NCI-H774 (cell line): ENCODE measurements around the gene ANKRD7.
"Not testable (repeated sequence)": the region's sequence is repeated elsewhere in the genome, so short reads cannot be mapped to it uniquely, and the experiment has no call there.

Experiments
- DNase-seq: peaks from one replicate; lab custom pipeline; 2025; lab: John Stamatoyannopoulos, UW

Gene ANKRD7

GRCh38 chr7:118239014-118239413, 14.5 kb downstream of the ANKRD7 start:
- no peak for DNase-seq

DNA sequence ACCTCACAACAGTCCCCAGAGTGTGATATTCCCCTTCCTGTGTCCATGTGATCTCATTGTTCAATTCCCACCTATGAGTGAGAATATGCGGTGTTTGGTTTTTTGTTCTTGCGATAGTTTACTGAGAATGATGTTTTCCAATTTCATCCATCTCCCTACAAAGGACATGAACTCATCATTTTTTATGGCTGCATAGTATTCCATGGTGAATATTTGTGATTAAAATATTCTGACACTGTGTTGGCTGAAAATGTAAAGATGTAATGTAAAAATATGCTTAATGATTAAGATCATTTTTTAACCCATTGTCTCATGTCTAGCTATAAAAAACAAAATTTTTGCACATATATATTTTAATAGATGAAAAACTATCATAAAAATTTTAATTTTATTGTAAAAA, 15.8 kb downstream of the ANKRD7 start:
- not testable (repeated sequence) for DNase-seq

GRCh38 chr7:118243695-118244094, 19.2 kb downstream of the ANKRD7 start:
- no peak for DNase-seq

- no peak for DNase-seq
Measured at GRCh38 chr7:118245267-118246040, 20.9 kb downstream of the ANKRD7 start.

- DNase-seq: no peak
Measured at GRCh38 chr7:118250860-118251494, 26.5 kb downstream of the ANKRD7 start.

DNA sequence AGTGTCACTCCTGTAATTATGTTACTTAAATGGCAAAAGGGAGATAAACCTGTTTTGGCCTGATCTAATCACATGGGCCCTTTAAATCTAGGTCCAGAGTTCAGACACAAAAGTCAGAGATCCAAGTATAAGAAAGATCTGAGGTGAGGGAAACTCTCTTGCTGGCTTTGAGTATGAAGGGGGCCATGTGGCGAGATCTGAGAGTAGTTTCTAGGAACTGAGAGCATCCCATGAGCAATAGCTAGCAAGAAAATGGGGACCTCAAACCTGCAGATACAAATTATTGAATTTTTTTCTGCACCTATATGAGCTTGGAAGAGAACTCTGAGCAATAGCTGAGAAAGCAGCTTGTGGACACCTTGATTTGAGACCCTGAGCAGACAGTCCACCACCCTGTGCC, 27.6 kb downstream of the ANKRD7 start:
- no peak for DNase-seq

- no peak for DNase-seq
Measured at GRCh38 chr7:118259115-118259514, 34.6 kb downstream of the ANKRD7 start.

DNA sequence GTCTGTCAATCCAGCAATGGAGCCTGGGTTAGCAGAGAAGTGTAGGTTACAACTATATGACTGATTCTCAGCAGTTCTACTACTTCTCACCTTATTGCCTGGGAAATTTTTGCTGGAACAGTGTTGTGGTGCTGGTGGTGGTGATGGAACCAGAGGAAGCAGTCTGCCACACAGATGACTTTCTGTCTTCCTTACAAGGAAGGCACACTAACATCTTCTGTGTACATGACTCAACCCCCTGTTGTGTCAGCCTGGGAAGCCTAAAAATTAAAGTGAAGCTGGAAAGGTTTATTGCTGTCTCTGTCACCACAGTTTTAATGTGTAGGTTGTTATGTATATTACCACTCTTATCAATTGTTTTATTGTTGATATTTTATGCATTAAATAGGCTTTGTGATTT, 40.3 kb downstream of the ANKRD7 start:
- DNase-seq: no peak

DNA sequence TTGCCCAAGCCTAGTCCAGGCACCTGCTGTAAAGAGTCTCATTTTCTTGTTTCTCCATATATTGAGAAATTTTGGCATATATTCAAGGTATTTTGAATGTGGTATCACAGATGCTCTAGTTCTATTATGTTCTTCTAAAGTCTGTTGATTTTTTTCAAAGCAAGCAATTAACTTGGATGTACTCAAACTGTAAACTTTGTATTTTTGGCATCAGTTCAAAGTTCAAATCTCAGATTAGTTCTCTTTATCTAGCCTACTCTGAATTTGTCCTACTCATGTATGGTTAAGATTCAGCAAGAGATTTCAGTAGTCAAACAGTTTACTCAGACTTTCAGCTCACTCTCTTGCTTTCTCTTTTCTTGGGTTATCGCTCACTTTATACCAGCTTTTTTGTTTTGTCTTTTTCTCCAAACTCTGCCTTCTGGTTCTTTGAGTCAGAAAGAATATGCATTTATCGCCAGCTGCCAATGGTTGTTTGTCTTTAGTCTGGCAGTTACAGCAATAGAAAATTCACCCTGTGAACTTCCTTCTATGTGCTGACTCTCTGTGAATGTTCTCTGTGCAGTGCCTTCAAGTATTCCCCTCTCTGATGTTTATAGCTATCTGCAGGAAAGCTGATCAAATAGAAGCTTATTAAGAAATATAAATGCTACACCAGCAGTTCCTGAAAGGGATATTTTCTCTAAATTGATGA, 56.0 kb downstream of the ANKRD7 start:
- DNase-seq: peak; percentile 15

- no peak for DNase-seq
Measured at GRCh38 chr7:118281196-118281595, 56.7 kb downstream of the ANKRD7 start.

DNA sequence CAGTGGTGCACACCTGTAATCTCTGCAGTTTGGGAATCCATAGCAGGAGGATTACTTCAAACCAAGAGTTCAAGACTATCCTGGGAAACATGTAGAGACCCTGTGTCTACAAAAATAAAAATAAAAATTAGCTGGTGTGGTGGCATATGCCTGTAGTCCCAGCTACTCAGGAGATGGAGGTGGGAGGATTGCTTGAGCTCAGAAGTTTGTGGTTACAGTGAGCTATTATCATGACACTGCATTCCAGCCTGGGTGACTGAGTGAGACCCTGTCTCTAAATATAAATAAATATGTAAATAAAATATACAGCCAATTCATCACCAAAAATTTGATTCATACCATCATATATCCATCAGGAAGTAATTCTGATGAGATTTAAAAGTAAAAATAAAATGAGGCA, 60.9 kb downstream of the ANKRD7 start:
- DNase-seq: no peak

DNA sequence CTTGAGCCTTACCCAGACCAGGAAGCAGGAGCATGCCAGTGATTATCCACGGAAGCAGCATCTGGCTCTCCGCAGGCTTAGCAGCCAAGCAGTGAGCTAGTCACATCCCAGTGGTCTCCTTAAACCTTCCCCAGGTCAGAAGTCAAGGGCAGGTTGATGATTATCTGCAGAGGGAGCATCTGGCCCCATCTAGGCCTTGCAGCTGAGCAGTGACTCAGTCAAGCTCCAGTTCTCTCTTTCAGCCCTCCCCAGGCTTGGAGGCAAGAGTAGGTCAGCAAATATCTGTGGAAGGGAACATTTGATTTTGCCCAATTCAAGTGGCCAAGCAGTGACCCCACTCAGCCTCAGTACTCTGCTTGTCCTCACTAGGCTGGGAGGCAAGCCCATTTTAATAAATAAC, 61.6 kb downstream of the ANKRD7 start:
- no peak for DNase-seq

GRCh38 chr7:118288098-118288497, 63.6 kb downstream of the ANKRD7 start:
- no peak for DNase-seq

- DNase-seq: no peak
Measured at GRCh38 chr7:118289476-118289875, 65.0 kb downstream of the ANKRD7 start.
